Measurements from ENCODE around the gene FXYD5. TPM values are rescaled to one million over a fixed set of nuclear protein-coding genes. Genes with fewer than 3 reads are reported as not detected.

The FXYD5 gene
- total RNA-seq, 1 donor from 2014 or later, result 0.62 TPM

- DNase-seq (ENCODE audit: low spot score, unreplicated experiment), result no peak
- TF ChIP-seq CTCF (IDR thresholded peaks at IDR 0.05; ENCODE audit: unreplicated experiment), result no peak
- Mint-ChIP-seq H3K27me3 (peaks cover 3% of the 10 kb centered on the region), H3K27ac (no peak overlapping the region), H3K4me1 (ENCODE audit: low read depth) (peaks cover 5% of the 10 kb centered on the region), H3K4me3 (ENCODE audit: low read depth) (no peak overlapping the region), H3K9me3 (ENCODE audit: low read depth) (peaks cover 9% of the 10 kb centered on the region), H3K36me3 (ENCODE audit: insufficient read depth) (no peaks in the 10 kb centered on the region)
Measured at GRCh38 chr19:35216833-35217648, 62.5 kb downstream of the FXYD5 start.

- no peak overlapping the region for H3K27ac Mint-ChIP-seq
- H3K27me3 Mint-ChIP-seq, result peaks cover 3% of the 10 kb centered on the region
- no peak overlapping the region for H3K4me3 Mint-ChIP-seq (ENCODE audit: low read depth)
- no peak for TF ChIP-seq CTCF (IDR thresholded peaks at IDR 0.05; ENCODE audit: unreplicated experiment)
- peaks cover 5% of the 10 kb centered on the region for H3K4me1 Mint-ChIP-seq (ENCODE audit: low read depth)
- no peak for DNase-seq (ENCODE audit: low spot score, unreplicated experiment)
- H3K9me3 Mint-ChIP-seq (ENCODE audit: low read depth), result peaks cover 9% of the 10 kb centered on the region
- H3K36me3 Mint-ChIP-seq (ENCODE audit: insufficient read depth), result no peaks in the 10 kb centered on the region
Measured at GRCh38 chr19:35217649-35217990, 63.1 kb downstream of the FXYD5 start.

- H3K9me3 Mint-ChIP-seq (ENCODE audit: low read depth), result peaks cover 9% of the 10 kb centered on the region
- H3K27me3 Mint-ChIP-seq, result peaks cover 3% of the 10 kb centered on the region
- peaks cover 5% of the 10 kb centered on the region for H3K4me1 Mint-ChIP-seq (ENCODE audit: low read depth)
- no peak overlapping the region for H3K27ac Mint-ChIP-seq
- no peak overlapping the region for H3K4me3 Mint-ChIP-seq (ENCODE audit: low read depth)
- H3K36me3 Mint-ChIP-seq (ENCODE audit: insufficient read depth), result no peaks in the 10 kb centered on the region
- DNase-seq (ENCODE audit: low spot score, unreplicated experiment), result no peak
- TF ChIP-seq CTCF (IDR thresholded peaks at IDR 0.05; ENCODE audit: unreplicated experiment), result no peak
Measured at GRCh38 chr19:35219008-35219407, 64.5 kb downstream of the FXYD5 start.

Other genes starting within 250 kb of the FXYD5 start
- 5.9 and 7.7 TPM in 2 replicates for gene ZNF30, start 227.8 kb upstream of the FXYD5 start, total RNA-seq
- 14.4 TPM in 2 replicates for gene ZNF792, start 190.5 kb upstream of the FXYD5 start, total RNA-seq
- 111 and 118 TPM in 2 replicates for gene GRAMD1A, start 154.4 kb upstream of the FXYD5 start, total RNA-seq
- 1.7 and 1.8 TPM in 2 replicates for gene SCN1B, start 124.3 kb upstream of the FXYD5 start, total RNA-seq
- 70.5 and 71.5 TPM in 2 replicates for gene HPN, start 113.0 kb upstream of the FXYD5 start, total RNA-seq
- 14.2 and 17.3 TPM in 2 replicates for gene FXYD3, start 38.9 kb upstream of the FXYD5 start, total RNA-seq
- 0.20 TPM in 1 of 2 replicates, not detected in the other for gene LGI4, start 19.7 kb upstream of the FXYD5 start, total RNA-seq
- gene FXYD1, start 15.9 kb upstream of the FXYD5 start, total RNA-seq, result not detected in 2 replicates
- not detected in 2 replicates for gene FXYD7, start 11.5 kb upstream of the FXYD5 start, total RNA-seq
- not detected in 2 replicates for gene FAM187B, start 74.0 kb downstream of the FXYD5 start, total RNA-seq
- 123 and 132 TPM in 2 replicates for gene LSR, start 94.3 kb downstream of the FXYD5 start, total RNA-seq
- 126 and 132 TPM in 2 replicates for gene USF2, start 114.2 kb downstream of the FXYD5 start, total RNA-seq
- 0.64 and 1.1 TPM in 2 replicates for gene HAMP, start 127.8 kb downstream of the FXYD5 start, total RNA-seq
- 1.4 and 1.7 TPM in 2 replicates for gene MAG, start 137.4 kb downstream of the FXYD5 start, total RNA-seq
- 3.8 and 5.1 TPM in 2 replicates for gene CD22, start 174.5 kb downstream of the FXYD5 start, total RNA-seq
- gene FFAR1, start 193.2 kb downstream of the FXYD5 start, total RNA-seq, result 0.33 and 0.74 TPM in 2 replicates
- gene FFAR3, start 203.7 kb downstream of the FXYD5 start, total RNA-seq, result not detected in 2 replicates
- gene GPR42, start 216.3 kb downstream of the FXYD5 start, total RNA-seq, result 0.16 TPM in 1 of 2 replicates, not detected in the other

Measured in progenitor cell of endocrine pancreas (in vitro differentiated cells).